ENCODE results near the gene FARP1.

FARP1 gene

DNA sequence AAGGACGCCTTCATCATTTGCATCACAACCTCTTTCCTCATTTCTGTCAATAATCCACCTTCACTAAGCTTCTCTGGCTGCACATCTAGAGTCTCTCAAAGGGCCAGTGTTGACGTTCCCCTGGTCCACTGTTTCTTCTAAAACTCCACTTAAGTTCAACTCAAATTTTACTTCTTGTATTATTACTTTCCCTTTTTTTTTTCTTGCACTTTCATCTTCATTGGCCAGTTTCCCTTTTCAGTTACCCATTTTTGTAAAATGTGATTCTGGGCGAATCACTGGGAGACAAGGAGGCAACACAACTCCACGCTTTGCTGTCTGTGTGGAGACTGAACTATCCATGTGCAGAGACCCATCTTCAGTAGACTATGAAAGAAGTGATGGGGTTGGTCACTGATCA is 162.8 kb downstream of the FARP1 start:
- DNase-seq (ENCODE audit: low read depth) = no peak
- TF ChIP-seq, protein P1, sequence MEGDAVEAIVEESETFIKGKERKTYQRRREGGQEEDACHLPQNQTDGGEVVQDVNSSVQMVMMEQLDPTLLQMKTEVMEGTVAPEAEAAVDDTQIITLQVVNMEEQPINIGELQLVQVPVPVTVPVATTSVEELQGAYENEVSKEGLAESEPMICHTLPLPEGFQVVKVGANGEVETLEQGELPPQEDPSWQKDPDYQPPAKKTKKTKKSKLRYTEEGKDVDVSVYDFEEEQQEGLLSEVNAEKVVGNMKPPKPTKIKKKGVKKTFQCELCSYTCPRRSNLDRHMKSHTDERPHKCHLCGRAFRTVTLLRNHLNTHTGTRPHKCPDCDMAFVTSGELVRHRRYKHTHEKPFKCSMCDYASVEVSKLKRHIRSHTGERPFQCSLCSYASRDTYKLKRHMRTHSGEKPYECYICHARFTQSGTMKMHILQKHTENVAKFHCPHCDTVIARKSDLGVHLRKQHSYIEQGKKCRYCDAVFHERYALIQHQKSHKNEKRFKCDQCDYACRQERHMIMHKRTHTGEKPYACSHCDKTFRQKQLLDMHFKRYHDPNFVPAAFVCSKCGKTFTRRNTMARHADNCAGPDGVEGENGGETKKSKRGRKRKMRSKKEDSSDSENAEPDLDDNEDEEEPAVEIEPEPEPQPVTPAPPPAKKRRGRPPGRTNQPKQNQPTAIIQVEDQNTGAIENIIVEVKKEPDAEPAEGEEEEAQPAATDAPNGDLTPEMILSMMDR (IDR thresholded peaks at IDR 0.05; ENCODE audit: control insufficient read depth, extremely low read depth, insufficient read depth) = no peak
- no peak overlapping the region for H3K4me3 ChIP-seq (ENCODE audit: low read depth, low read length)

DNA sequence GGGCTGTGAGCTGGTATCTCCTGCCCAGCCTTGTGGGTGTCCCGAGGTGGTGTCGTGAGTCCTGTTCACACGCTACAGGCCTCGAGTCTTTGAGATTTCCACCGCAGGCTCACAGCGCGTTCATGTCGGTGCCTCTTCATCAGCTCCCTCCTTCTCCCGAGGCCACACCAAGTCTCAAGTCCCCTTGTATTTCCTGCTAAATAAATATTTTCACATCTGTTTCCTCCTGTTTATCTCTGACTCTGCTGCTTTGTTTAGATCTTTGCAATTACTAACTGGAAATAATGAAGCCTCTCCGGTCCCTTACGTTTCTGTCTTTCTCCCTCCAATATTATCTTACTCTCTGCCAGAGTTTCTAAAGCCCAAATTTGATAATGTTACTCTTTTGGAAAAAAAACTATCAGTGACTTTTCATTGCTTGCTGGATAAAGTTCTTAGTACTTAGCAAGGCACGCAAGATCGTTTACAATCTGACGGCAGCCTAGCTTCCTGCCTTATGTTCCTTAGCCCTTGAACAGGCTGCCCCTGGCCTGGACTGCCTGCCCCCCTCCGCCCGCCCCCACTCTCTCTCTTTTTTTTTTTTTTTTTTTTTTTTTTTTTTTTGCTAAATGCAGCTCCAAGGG is 164.7 kb downstream of the FARP1 start:
- TF ChIP-seq, protein P1 (IDR thresholded peaks at IDR 0.05; ENCODE audit: control insufficient read depth, extremely low read depth, insufficient read depth) = no peak
- no peak for DNase-seq (ENCODE audit: low read depth)
- H3K4me3 ChIP-seq (ENCODE audit: low read depth, low read length) = no peak overlapping the region

DNA sequence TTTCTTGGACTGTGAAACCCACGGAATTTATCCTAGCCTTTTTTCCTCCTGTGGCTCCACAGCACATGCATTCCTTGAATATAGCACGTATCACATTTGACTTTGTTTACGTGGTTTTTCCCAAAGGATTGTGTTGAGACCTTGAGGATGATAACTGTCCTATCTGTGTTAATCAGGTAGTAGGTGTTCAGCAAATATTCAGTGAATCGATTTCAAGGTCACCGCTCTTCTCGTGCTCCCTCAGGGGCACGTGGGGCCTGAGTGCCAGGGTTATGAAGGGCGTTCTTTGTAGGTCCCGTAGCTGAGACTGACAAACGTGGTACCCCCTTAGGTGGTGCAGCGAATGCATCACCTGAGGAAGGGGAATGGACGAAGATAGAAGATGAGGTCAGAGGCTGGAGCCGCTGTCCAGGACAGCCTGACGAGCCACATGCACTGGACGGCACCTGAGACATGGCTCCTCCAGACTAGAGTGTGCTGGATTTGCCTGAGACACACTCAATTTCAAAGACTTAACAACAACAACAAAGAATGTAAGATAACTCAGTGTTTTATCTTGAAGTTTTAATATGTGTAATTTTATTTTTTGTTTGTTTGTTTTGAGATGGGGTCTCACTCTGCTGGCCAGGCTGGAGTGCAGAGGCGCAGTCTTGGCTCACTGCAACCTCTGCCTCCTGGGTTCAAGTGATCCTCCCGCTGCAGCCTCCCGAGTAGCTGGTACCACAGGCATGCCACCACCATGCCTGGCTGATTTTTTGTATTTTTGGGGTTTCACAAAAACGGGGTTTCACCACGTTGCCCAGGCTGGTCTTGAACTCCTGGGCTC is 165.4 kb downstream of the FARP1 start:
- H3K4me3 ChIP-seq (ENCODE audit: low read depth, low read length) = no peak overlapping the region
- no peak for DNase-seq (ENCODE audit: low read depth)
- TF ChIP-seq, protein P1 (IDR thresholded peaks at IDR 0.05; ENCODE audit: control insufficient read depth, extremely low read depth, insufficient read depth) = no peak

DNA sequence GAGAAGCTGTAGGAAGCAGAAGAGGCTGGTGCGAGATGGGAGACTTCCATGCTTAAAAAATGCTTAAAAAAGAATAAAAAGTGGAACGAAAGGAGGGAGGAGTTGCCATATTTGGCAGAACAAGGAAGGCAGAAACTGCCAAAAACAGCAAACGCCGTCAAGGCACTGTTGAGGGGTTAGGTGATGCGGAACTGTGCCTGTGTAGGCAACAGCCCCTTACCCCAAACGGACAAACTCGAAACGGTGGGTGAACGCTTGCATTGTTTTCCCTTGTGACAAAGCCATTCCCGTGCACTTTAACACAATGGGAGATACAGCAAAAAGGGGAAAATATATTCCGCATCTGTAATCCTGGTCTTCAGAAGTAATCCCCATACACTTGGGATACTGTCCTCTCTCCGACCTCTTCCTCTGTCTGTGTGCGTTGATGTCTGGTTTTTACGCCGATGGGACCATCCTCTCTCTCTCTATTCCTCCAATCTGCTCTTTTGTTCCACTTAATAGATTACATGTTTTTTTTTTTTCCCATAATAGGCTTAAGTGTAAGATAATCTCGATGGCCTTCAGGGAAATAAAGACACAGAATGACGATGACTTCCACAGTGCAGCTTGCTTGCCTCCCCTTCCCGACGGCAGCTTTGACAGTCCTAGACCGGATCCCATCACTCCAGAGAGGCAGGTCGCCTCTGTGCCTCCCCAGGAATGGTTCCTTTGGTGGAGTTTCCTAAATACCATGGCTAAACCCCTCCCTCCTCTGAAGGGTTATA is 166.9 kb downstream of the FARP1 start:
- TF ChIP-seq, protein P1 (IDR thresholded peaks at IDR 0.05; ENCODE audit: control insufficient read depth, extremely low read depth, insufficient read depth) = no peak
- no peak for DNase-seq (ENCODE audit: low read depth)
- no peak overlapping the region for H3K4me3 ChIP-seq (ENCODE audit: low read depth, low read length)

DNA sequence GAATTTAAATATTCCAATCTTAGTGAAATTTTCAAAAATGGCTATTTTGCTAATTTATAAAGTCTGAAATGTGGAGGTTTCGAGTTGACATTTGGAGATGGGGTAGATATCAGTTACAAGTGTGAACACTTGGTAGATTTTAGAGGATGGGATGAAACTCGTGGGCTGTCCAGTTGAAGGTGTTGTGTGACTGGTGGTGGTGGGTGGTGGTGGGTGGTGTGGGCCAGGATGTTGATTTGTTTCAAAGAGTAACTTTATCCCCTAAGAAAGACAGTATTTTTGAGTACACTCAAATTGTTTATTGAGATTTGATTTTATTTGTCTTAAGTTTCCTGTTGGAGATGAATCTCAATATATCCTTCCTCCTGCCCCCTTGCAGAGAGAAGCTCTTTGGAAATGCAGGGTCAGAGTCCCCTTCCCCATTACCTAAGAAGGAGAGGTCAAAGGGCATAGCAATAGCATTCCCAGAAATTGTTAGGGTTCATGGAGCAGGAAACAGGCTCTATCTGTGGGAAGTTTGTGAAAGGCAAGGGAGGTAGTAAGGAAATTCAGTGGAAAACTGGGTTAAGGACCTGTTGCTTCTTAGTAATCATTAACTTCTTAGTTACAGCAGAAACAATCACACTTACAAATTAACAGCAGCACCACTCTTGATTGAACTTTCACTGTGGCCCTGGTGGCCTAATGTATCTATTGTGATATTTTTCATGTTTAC is 167.7 kb downstream of the FARP1 start:
- no peak overlapping the region for H3K4me3 ChIP-seq (ENCODE audit: low read depth, low read length)
- no peak for DNase-seq (ENCODE audit: low read depth)
- TF ChIP-seq, protein P1 (IDR thresholded peaks at IDR 0.05; ENCODE audit: control insufficient read depth, extremely low read depth, insufficient read depth) = no peak

DNA sequence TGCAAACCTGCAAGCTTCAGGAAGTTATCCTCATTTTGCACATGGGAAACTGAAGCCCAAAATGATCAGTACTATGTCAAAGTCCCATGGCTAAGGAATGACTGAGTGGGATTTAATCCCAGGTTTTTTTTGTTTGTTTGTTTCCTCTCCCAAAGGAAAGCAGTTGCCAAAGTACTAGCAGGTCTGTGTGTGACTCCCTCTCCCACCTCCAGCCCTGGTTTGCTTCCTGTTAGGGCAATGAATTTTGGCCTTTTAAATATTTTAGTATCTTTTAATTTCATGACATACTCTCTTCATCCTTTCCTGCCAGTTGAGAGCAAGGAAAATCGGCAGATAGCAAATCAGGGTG is 168.3 kb downstream of the FARP1 start:
- DNase-seq (ENCODE audit: low read depth) = no peak
- no peak overlapping the region for H3K4me3 ChIP-seq (ENCODE audit: low read depth, low read length)
- TF ChIP-seq, protein P1 (IDR thresholded peaks at IDR 0.05; ENCODE audit: control insufficient read depth, extremely low read depth, insufficient read depth) = no peak

Data from LNCaP clone FGC (cell line).